22Rv1 (cell line): ENCODE results near the gene RHD.
"Not testable (repeated sequence)": the region's sequence is repeated elsewhere in the genome, so short reads cannot be mapped to it uniquely, and the experiment has no call there.

Experiments
- ZFX ChIP-seq: fragments of 450-650 bp; IDR thresholded peaks from 2 replicates; pipeline ENCODE4 v1.6.1; 2017; ENCODE audit warnings: antibody characterized with exemption, borderline replicate concordance
- TF ChIP-seq, protein P1 (sequence below): fragments of 450-650 bp; IDR thresholded peaks from 2 replicates; pipeline ENCODE4 v1.5.1; 2017; ENCODE audit warnings: mild to moderate bottlenecking

GRCh38 chr1:25371757-25372156 lies 99.4 kb downstream of the RHD start:
- TF ChIP-seq, protein P1, sequence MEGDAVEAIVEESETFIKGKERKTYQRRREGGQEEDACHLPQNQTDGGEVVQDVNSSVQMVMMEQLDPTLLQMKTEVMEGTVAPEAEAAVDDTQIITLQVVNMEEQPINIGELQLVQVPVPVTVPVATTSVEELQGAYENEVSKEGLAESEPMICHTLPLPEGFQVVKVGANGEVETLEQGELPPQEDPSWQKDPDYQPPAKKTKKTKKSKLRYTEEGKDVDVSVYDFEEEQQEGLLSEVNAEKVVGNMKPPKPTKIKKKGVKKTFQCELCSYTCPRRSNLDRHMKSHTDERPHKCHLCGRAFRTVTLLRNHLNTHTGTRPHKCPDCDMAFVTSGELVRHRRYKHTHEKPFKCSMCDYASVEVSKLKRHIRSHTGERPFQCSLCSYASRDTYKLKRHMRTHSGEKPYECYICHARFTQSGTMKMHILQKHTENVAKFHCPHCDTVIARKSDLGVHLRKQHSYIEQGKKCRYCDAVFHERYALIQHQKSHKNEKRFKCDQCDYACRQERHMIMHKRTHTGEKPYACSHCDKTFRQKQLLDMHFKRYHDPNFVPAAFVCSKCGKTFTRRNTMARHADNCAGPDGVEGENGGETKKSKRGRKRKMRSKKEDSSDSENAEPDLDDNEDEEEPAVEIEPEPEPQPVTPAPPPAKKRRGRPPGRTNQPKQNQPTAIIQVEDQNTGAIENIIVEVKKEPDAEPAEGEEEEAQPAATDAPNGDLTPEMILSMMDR = not testable (repeated sequence)
- not testable (repeated sequence) for TF ChIP-seq ZFX
